Stimulated activated CD4-positive, alpha-beta T cell treated with anti-CD3 and anti-CD28 coated beads, Interleukin-12 subunit alpha, Interleukin-12 subunit beta, amount 100 ng/mL, for 4 hours (primary cell): Measurements from ENCODE around the gene ADGRG3.
"Not testable (repeated sequence)": the region's sequence is repeated elsewhere in the genome, so short reads cannot be mapped to it uniquely, and the experiment has no call there.

Experiments
- DNase-seq: peaks from one replicate; pipeline ENCODE4 v3.0.0-alpha.2; 2020

ADGRG3 gene

DNA sequence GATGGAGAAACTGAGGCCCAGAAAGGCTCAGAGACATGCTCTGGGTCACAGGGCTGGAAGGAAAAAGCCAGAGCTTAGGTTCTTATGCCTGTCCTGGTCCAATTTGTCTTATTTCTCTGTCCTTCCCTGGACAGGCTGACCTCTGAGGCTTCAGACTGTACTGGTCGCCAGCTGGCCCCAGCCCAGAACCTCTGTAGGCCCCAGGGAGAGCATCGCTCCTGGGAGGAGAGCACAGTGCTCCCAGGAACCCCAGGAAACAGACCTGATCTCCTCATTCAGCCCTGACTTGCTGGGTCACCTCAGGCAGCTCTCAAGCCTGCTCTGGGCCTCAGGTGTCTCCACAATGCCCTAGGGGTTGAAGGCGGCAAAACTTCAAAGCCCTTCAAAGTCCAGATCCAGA lies 31.4 kb downstream of the ADGRG3 start:
- no peak for DNase-seq

DNA sequence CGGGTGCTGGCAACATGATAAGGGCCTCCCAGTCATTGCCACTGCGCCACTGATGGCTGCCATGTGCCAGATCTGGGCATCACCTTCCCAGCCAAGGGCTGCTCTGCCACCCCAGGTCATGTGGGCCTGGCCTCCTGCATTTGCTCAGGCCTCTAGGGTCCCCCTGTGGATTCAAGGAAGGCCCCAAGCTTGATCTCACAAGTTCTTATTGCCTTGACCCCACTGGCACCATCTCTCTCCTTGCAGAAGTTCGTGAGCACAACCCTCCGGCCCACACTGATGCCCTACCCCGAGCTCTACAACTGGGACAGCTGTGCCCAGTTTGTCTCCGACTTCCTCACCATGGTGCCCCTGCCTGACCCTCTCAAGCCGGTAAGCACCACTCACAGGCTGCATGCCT lies 31.8 kb downstream of the ADGRG3 start:
- DNase-seq, result no peak

DNA sequence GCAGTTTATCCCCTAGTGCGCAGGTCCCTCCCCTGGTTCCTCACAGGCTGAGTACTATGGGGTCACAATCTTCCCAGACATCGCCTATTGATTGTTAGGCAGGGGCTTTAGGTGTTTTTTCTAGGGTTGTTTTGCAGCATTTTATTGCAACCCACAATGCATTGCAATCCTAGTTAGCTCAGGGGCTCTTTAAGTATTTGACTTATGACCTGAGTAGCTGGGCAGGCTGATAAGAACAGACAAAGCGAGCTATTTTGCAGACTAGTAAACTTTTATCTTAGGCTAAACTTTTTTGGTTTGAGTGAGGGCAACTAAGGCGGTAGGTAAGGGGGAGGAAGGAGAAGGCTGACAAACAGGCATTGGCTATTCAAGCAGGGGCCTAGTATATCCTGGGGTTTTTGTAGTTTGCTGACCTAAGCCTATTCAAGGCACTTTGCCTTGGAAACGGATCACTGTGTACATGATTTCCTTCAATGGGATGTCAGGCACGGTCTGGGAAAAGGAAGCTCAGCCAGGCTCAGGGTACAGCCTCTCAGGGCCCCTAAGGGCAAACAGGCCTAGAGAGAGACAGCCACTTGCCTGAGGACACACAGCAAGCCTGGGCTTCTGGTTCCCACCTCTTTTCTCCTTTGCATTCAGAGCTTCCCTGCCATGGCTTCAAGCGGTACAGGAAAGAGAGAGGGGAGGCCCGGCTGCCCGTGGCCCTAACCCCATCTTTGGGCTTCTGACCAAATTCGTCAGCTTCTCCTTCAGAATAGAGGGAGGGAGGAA lies 32.9 kb downstream of the ADGRG3 start:
- no peak for DNase-seq

DNA sequence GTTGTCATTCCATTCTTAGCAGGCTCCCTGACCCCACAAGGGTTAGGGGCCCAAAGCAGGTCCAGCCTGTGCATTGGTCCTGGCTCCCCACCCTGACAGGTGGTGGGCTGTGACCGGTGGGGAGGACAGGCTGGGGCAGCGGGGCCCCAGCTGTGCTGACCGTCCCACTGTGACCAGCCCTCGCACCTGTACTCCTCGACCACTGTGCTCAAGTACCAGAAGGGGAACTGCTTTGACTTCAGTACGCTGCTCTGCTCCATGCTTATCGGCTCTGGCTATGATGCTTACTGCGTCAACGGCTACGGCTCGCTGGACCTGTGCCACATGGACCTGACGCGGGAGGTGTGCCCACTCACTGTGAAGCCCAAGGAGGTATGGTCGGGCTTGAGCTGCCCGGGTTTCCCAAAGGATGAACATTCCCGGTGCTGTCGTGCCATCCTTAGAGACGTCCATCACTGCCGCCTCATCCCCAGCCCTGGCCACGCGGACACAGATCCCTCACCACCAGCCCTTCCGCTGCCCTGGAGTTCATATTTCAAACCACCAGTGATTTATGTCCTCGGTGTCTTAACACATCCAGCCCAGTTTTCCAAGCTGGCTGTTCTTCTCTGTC lies 33.8 kb downstream of the ADGRG3 start:
- DNase-seq, result no peak

DNA sequence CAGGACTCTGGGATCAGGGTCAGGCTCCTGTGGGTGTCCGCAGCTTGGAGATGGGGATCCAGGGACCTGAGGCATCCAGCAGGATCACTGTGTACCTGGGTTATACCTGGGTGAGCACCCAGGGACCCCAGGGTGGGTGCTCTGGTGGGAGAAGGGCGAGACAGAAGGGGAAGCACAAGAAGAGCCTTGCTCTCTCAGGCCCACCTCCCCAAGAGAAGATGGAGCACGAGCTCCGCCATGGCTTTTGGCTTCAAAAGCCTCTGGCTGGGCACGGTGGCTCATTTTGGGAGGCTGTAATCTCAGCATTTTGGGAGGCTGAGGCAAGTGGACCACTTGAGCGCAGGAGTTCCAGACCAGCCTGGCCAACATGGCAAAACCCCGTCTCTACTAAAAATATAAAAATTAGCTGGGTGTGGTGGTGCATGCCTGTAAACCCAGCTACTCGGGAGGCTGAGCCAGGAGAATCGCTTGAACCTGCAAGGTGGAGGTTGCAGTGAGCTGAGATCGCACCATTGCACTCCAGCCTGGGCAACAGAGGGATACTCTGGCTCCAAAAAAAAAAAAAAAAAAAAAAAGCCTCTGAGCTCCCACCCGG lies 35.4 kb downstream of the ADGRG3 start:
- no peak for DNase-seq

DNA sequence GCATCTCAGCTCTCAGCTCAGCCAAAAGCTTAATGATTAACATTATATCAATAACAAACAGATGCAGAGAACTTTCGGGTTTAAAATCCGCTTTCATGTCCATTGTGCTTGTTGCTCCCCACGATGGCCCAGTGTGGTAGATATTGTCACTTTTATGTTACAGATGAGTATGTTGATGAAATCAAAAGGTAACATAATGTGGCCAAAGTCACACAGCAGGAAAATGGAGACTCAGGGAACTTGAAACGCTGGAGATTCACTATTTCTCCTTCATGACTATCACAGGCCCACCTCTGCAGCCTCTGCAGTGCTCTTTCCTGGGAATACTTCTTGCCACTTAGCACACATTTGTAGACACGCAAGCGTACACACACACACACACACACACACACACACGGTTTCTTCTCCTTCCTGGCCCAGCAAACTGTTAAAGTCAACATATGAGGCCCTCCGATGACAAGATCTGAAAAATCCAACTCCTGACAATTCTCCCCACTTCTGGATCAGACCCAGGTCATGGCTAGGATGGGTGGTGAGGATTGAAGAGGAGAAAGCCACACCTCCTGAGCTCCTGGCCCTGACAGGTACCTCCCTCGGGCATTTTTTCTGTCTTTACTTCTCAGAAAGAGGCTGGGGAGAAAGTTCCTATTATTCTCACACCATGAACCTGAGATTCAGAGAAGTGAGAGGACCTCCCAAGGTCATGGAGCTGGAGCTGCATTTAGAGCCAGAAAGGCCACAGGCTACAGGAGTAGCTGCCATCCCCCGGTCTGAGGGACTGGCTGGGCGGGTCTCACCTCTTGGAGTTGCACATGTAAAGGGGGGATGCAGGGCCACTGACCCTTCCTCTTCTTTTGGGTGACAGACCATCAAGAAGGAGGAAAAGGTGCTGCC lies 36.2 kb downstream of the ADGRG3 start:
- no peak for DNase-seq

DNA sequence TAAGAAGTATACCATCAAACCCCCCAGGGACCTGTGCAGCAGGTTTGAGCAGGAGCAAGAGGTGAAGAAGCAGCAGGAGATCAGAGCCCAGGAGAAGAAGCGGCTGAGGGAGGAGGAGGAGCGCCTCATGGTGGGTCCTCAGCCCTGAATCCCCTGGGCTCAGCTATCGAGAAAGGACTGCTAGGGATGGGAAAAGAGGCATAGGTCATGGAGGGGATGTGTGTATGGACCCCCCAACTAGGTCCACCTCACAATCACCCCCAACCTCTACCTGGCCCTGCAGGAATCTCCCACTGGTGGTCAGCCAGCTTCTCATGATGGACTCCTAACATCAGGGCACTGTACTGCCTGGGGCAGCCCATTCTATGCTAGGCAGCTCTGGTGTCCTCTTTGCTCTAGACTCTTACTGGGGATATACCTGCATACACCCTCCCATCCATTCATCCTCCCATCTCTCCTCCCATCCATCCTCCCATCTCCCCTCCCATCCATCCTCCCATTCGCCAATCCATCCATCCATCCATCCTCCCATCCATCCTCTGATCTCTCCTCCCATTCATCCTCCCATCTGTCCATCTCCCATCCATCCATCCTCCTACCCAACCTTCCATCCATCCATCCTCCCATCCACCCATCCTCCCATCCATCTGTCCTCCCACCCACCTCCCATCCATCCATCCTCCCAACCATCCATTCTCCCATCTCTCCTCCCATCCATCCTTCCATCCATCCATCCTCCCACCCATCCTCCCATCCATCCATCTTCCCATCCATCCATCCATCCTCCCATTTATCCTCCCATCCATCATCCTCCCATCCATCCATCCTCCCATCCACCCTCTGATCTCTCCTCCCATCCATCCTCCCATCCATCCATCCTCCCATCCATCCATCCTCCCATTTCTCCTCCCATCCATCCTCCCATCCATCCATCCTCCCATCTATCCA lies 37.1 kb downstream of the ADGRG3 start:
- DNase-seq, result no peak

DNA sequence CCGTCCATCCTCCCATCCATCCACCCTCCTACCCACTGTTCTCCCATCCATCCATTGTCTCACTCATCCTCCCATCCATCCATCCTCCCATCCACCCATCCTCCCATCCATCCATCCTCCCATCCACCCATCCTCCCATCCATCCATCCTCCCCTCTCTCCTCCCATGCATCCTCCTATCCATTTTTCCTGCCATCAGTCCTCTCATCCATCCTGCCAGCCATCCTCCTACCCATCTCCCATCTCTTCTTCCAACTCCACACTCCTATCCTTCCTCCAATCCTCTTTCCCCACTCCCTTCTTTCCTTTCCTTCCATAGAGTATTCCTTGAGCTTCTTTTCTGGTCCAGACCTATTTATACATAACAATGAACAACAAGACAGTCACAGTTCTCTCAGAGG lies 38.6 kb downstream of the ADGRG3 start:
- DNase-seq, result no peak

DNA sequence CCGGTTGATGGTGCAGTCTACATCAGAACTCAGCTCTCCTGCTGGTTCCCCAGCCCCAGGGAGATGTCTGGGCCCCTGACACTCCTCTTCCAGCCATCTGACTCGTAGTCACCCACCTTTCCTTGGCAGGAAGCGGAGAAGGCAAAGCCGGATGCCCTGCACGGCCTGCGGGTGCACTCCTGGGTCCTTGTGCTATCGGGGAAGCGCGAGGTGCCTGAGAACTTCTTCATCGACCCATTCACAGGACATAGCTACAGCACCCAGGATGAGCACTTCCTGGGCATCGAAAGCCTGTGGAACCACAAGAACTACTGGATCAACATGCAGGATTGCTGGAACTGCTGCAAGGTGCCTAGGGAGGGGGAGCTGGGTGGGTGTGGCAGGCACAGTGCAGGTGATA lies 39.2 kb downstream of the ADGRG3 start:
- no peak for DNase-seq

DNA sequence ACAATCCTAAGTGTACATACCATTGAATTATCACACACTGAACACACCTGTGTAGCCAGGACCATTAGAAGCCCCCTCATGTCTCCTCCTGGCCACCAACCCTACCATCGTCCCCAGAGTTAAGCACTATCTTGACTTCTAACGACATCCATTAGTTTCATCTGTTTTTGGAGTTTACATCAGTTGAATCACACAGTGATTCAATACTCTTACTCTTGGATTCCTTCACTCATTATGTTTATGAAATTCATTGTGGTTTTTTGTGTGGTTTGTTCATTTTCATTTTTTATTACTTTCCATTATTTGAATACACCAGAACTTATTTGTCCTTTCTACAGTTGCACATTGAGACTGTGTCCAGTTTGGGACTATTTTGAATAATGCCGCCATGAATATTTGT lies 40.1 kb downstream of the ADGRG3 start:
- no peak for DNase-seq

DNA sequence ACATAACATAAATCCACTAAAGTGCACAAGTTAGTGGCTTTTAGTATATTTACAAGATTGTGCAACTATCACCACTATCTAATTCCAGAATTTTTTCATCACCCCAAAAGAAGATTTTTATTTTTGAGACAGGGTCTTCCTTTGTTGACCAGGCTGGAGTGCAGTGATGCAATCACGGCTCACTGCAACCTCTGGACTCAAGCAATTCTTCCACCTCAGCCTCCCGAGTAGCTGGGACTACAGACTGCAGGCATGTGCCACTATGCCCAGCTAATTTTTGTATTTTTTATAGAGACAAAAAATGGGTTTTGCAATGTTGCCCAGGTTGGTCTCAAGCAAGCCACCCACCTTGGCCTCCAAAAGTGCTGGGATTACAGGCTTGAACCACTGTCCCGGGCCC lies 41.6 kb downstream of the ADGRG3 start:
- DNase-seq, result no peak

DNA sequence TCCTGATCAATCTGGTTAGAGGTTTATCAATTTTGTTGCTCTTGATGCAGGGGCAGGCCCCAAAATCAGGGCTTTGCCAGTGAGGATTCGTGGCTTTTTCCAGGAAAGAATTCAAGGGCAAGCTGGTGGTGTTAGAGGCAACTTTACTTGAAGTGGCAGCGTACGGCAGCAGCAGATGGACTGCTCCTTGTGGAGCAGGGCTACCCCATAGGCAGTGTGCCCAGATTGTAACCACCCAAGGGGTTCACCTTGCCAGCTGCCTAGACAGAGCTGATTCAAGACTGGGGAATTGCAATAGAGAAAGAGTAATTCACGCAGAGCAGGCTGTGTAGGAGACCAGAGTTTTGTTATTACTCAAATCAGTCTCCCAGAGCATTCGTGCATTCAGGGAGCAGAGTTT lies 43.2 kb downstream of the ADGRG3 start:
- no peak for DNase-seq

DNA sequence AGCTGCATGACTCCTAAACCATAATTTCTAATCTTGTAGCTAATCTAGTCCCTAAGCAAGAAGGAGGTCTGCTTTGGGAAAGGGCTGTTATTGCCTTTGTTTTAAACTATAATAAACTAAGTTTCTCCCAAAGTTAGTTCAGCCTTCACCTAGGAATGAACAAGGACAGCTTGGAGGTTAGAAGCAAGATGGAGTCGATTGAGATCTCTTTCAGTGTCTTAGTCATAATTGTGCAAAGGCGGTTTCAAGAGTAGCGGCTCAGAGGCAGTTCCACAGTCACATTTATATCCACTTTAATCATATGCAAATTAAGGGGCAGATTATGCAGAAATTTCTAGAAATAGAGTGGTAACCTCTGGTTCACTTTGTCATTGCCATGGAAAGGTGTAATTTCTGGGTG lies 43.9 kb downstream of the ADGRG3 start:
- no peak for DNase-seq

DNA sequence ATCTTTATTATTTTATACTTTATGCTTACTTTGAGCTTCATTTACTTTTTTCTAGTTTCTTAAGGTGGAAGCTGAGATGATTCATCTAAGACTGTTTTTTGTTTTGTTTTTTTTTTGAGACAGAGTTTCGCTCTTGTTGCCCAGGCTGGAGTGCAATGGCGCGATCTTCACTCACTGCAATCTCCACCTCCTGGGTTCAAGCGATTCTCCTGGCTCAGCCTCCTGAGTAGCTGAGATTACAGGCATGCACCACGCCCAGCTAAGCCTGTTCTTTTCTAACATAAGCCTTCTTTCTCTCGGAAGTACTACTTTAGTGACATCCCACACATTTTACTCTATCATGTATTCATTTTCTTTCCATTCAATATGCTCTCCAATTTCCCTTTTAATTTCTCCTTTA lies 44.5 kb downstream of the ADGRG3 start:
- not testable (repeated sequence) for DNase-seq

DNA sequence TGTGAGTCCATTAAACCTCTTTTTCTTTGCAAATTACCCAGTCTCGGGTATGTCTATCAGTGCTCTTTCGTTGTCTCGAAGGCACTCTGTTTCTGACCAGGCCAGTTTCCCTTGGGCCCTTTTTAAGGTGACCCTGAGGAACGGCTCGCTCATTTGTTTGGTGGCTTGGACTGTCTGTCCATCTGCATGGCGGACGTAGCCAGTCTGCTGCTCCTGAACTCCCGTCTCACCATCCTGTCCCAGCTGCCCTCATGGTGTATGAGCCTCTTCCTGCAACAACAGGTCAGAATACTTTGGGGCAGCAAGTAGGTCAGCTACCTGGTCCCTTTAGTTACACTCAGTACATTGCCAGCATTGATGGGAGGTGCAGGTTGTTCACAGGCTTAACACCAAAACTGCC lies 45.5 kb downstream of the ADGRG3 start:
- DNase-seq, result no peak

DNA sequence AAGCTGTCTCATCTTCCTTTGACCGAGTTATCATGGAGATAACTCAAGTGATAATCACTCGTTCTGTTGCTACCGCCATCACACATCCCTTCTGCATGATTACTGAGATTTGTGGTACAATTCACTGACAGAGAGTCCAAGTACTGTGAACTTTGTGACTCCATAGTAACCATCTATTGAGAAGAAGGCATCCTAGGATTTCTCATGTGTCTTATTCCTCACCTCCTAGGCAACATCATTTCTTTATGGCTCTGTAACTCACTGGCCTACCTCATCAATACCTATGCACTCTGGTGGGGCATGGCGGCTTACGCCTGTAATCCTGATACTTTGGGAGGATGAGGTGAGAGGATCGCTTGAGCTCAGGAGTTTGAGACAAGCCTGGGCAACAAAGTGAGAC lies 45.9 kb downstream of the ADGRG3 start:
- DNase-seq, result no peak

DNA sequence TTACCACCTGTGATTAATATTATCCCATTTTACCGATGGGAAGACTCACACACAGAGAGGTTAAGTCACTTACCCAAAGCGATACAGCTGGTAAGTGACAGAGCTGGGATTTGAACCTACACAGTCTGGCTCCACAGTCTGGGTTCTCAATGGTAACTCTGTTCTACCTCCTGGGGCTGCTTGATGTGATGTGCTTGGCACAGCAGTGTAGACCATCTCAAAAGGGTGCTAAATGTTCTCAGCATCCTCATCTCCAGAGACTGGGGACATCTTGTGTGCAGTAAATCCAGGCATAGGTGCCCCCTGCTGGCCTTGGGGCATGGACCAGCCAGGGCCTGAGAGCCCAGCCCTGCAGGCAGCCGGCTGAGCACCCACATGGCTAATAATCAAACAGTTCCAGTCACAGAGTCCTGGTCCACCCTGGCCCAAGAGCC lies 52.1 kb downstream of the ADGRG3 start:
- peak; percentile 30 for DNase-seq

DNA sequence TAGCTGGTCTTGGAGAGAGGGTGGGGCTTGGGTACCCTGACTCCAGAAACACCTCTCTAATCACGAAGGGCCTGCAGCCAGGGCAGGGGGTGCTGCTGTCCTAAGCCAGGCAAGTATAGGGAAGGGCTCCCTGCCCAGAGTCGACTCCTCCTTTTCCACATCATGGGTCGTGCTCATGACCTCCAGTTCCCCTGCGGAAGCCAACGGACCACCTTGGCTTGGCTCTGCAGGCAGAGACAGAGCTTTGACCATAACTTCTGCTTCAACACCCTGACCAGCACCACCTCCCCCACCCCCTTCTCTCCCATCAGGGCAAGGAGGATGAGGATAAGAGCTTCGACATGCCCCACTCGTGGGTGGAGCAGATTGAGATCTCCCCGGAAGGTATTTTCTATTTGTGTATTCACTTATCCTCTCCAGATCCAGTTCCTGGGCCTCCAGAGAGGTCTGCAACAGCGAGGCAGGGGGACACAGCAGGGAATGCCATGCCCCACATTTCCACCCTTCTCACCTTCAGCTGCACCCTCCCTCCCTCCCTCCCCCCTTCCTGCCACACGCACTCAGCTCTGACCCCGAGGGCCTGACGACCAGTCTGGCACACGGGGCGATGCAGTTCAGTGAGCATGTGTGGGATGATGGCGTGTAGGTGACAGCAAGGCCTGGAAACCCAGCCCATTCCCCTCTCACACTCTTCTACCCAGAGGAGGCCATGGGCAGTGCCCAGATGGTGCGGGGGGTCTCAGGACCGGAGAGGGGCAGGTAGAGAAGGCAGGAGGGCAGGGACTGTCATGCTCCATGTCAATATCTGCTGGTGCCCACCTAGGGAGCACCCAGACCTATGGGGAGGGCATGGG lies 53.5 kb downstream of the ADGRG3 start:
- DNase-seq, result no peak

DNA sequence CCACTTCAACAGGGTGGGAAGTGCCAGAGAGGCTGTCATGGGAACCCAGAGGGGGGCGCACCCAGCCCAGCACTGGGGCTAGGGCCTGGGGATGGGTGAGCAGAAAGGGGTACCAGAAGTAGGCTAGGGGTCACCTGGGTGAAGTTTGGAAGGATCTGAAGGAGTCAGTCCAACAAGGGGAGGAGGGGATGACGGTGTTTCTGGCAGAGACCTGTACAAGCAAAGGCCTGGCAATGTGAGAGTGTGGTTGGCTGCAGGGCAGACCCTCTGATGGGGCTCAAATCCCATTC lies 54.0 kb downstream of the ADGRG3 start:
- DNase-seq, result no peak

DNA sequence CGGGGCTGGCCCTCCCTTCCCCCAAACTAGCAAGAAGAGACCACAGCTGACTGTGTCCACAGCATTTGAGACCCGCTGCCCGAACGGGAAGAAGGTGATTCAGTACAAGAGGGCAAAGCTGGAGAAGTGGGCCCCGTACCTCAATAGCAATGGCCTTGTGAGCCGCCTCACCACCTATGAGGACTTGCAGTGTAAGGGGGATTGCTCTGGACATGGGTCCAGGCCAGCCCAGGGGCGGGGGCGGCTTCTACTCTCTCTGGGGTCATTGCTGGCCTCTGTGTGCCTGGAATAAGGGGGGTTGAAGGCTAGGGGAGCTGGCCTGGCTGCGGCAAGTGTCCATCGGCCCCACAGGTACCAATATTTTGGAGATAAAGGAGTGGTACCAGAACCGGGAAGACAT lies 54.5 kb downstream of the ADGRG3 start:
- DNase-seq, result no peak

DNA sequence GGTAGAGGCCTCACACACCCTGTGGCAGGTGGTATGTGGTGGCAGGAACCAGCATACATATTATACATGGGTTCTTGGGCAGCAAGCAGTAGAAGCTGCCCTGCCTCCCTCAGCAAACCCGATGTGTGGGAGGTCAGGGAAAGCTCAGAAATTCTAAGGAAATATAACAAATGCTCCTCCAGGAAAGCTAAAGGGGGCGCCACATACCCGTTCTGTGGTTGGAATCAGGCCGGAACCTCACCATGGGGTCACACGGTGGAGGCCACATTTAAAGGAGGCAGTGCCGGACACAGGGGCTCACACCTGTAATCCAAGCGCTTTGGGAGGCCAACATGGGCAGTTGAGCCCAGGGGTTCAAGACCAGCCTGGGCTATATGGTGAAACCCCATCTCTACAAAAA lies 55.1 kb downstream of the ADGRG3 start:
- no peak for DNase-seq

DNA sequence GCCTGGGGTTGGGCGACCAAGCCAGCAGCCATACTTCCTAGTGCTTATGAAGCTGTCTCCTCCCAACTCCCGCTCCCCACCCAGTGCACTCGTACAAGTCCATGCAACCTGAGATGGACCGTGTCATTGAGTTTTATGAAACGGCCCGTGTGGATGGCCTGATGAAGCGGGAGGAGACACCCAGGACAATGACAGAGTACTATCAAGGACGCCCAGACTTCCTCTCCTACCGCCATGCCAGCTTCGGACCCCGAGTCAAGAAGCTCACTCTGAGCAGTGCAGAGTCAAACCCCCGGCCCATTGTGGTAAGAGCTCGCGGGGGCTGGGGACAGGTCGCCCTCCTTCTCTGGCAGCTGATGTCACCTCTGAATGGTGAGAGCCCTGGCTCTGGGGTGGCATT lies 56.4 kb downstream of the ADGRG3 start:
- no peak for DNase-seq
